Body of pancreas (tissue), 4 donors: Measurements from ENCODE around the gene PHB1.

Source experiments
- POLR2A ChIP-seq, 3 donors: fragments of 450-650 bp; IDR thresholded peaks; one replicate each; pipeline ENCODE4 v1.6.1; 2016; ENCODE audit warnings: antibody characterized with exemption in 3 of 3, mild to moderate bottlenecking in 2 of 3
- TF ChIP-seq, protein P1 (sequence below), 7 experiments: fragments of 450-650 bp in 4 of 7; fragments of 200-600 bp in 3 of 7; sonication (generic) in 3 of 7; IDR thresholded peaks; one replicate each; pipeline ENCODE4 v1.5.1; 2016 to 2019; ENCODE audit warnings: antibody characterized with exemption in 7 of 7

GRCh38 chr17:49459401-49459984, 44.8 kb upstream of the PHB1 start:
- TF ChIP-seq, protein P1, sequence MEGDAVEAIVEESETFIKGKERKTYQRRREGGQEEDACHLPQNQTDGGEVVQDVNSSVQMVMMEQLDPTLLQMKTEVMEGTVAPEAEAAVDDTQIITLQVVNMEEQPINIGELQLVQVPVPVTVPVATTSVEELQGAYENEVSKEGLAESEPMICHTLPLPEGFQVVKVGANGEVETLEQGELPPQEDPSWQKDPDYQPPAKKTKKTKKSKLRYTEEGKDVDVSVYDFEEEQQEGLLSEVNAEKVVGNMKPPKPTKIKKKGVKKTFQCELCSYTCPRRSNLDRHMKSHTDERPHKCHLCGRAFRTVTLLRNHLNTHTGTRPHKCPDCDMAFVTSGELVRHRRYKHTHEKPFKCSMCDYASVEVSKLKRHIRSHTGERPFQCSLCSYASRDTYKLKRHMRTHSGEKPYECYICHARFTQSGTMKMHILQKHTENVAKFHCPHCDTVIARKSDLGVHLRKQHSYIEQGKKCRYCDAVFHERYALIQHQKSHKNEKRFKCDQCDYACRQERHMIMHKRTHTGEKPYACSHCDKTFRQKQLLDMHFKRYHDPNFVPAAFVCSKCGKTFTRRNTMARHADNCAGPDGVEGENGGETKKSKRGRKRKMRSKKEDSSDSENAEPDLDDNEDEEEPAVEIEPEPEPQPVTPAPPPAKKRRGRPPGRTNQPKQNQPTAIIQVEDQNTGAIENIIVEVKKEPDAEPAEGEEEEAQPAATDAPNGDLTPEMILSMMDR (IDR thresholded peaks at IDR 0.05): no peak
- TF ChIP-seq POLR2A (IDR thresholded peaks at IDR 0.05): no peak
